Keratinocyte (primary cell): ENCODE data around the gene GSTT4. TPM values are rescaled to one million over a fixed set of nuclear protein-coding genes. Genes with fewer than 3 reads are reported as not detected.

Experiments
- DNase-seq: peaks from one replicate; pipeline ENCODE4 v3.0.0-alpha.2; 2011; ENCODE audit warnings: low read depth, missing footprints, low spot score
- FAIRE-seq: peaks from 2 replicates; lab custom pipeline; 2011; peaks lifted over from hg19 to GRCh38; lab: Jason Lieb, UNC
- H2AFZ ChIP-seq: 2 replicates; pipeline ENCODE4 v1.6.0; 2012; ENCODE audit warnings: low read length, control low read depth, inconsistent platforms; ENCODE audit not compliant: control insufficient read depth
- H3K27ac ChIP-seq: 2 replicates; pipeline ENCODE4 v1.5.1; 2011; ENCODE audit warnings: low read length; ENCODE audit not compliant: control insufficient read depth, insufficient read depth
- H3K27me3 ChIP-seq: 3 replicates; pipeline ENCODE4 v1.6.0; 2011; ENCODE audit warnings: low read length; ENCODE audit not compliant: control insufficient read depth, insufficient read depth; ENCODE audit errors: extremely low read depth
- H3K36me3 ChIP-seq, 2 experiments: 2 replicates in 1 of 2; 3 replicates in 1 of 2; pipeline ENCODE4 v1.5.1; 2011; ENCODE audit warnings: low read length in 2 of 2, mild to moderate bottlenecking in 1 of 2; ENCODE audit not compliant: control insufficient read depth in 2 of 2, insufficient read depth in 2 of 2; ENCODE audit errors: extremely low read depth in 1 of 2
- H3K4me1 ChIP-seq: 3 replicates; pipeline ENCODE4 v1.5.1; 2011; ENCODE audit warnings: low read length; ENCODE audit not compliant: control insufficient read depth, insufficient read depth; ENCODE audit errors: extremely low read depth
- H3K4me2 ChIP-seq: 3 replicates; pipeline ENCODE4 v1.6.0; 2011; ENCODE audit warnings: low read depth, low read length; ENCODE audit not compliant: control insufficient read depth, insufficient read depth; ENCODE audit errors: extremely low read depth
- H3K4me3 ChIP-seq, 3 experiments: fragments of 200-600 bp in 1 of 3; sonication (generic) in 1 of 3; 2 replicates in 2 of 3; 3 replicates in 1 of 3; pipeline ENCODE4 v1.5.1; 2011 to 2016; ENCODE audit warnings: low read length in 3 of 3, mild to moderate bottlenecking in 3 of 3, control low read depth in 2 of 3, inconsistent platforms in 1 of 3, low read depth in 1 of 3, mixed read lengths in 1 of 3, mixed run types in 1 of 3, moderate library complexity in 1 of 3; ENCODE audit not compliant: control insufficient read depth in 2 of 3, insufficient read depth in 2 of 3; ENCODE audit errors: extremely low read depth in 1 of 3
- H3K79me2 ChIP-seq: 2 replicates; pipeline ENCODE4 v1.6.0; 2012; ENCODE audit warnings: low read length; ENCODE audit not compliant: control insufficient read depth, insufficient read depth
- H3K9ac ChIP-seq: 3 replicates; pipeline ENCODE4 v1.6.0; 2011; ENCODE audit warnings: low read length; ENCODE audit not compliant: control insufficient read depth, insufficient read depth; ENCODE audit errors: extremely low read depth
- H3K9me1 ChIP-seq: 3 replicates; pipeline ENCODE4 v1.6.0; 2011; ENCODE audit warnings: low read length; ENCODE audit not compliant: control insufficient read depth, insufficient read depth; ENCODE audit errors: extremely low read depth
- H3K9me3 ChIP-seq: 2 replicates; pipeline ENCODE4 v1.5.1; 2012; ENCODE audit warnings: low read depth, low read length; ENCODE audit not compliant: control insufficient read depth
- H4K20me1 ChIP-seq: 3 replicates; pipeline ENCODE4 v1.6.0; 2011; ENCODE audit warnings: low read length; ENCODE audit not compliant: control insufficient read depth, insufficient read depth; ENCODE audit errors: extremely low read depth
- CTCF ChIP-seq, 3 experiments: IDR thresholded peaks in 1 of 3; conservative IDR thresholded peaks in 1 of 3; optimal IDR thresholded peaks in 1 of 3; 2 replicates in 2 of 3; 3 replicates in 1 of 3; pipeline versions ENCODE3 to v1.5.1; 2011; ENCODE audit warnings: low read length in 3 of 3, mild to moderate bottlenecking in 3 of 3, moderate library complexity in 2 of 3, control low read depth in 1 of 3, inconsistent platforms in 1 of 3; ENCODE audit not compliant: insufficient read depth in 2 of 3; ENCODE audit errors: extremely low read depth in 1 of 3
- EZH2 ChIP-seq: IDR thresholded peaks from one replicate; pipeline ENCODE4 v1.6.1; 2012; ENCODE audit warnings: inconsistent platforms, mild to moderate bottlenecking, low read length, moderate library complexity
- dilution Hi-C: fragments of 300-500 bp; cut with MboI; formaldehyde crosslinking; loops from one replicate; pipeline ENCODE4 v1.7.0; 2020; ENCODE audit warnings: low sequenced_read_pairs; ENCODE audit not compliant: extremely low pct_ligation_motif_present
- polyA plus RNA-seq, 5 experiments: library from polyadenylated mRNA; depleted of rRNA in 3 of 5; stranded (reverse) in 3 of 5; stranded (forward) in 1 of 5; unstranded in 1 of 5; fragments of >200 nt; gene quantifications; 1 replicate in 1 of 5; 2 replicates in 3 of 5; 3 replicates in 1 of 5; pipeline versions ENCODE4 v1.2.1 to v1.2.3, GENCODE V29; 2011 to 2012; ENCODE audit warnings: missing spikeins in 2 of 5, low read depth in 1 of 5, low replicate concordance in 1 of 5

GSTT4 gene
- polyA plus RNA-seq, 1 donor (not counting 4 experiments of a cell fraction or from before 2014, with no cell fraction given), result not detected

- Histone ChIP-seq H3K27ac (no peak overlapping the region), H3K4me3 (no peak overlapping the region), H3K4me1 (no peaks in the 10 kb centered on the region), H3K9me3 (no peaks in the 10 kb centered on the region), H3K36me3 (no peaks in the 10 kb centered on the region), H3K4me2 (no peak overlapping the region), H3K79me2 (no peaks in the 10 kb centered on the region), H2AFZ (no peak overlapping the region), H3K9me1 (no peaks in the 10 kb centered on the region), H3K27me3 (no peaks in the 10 kb centered on the region), H3K9ac (no peak overlapping the region), H4K20me1 (no peaks in the 10 kb centered on the region)
- dilution Hi-C loops, result no loop called here
- no peak for DNase-seq
- no peak for FAIRE-seq
- TF ChIP-seq CTCF (optimal IDR thresholded peaks at IDR 0.05 in 1 of 3, IDR thresholded peaks at IDR 0.05 in 1 of 3, conservative IDR thresholded peaks at IDR 0.05 in 1 of 3; ENCODE audit: extremely low read depth in 1 of 3, insufficient read depth in 2 of 3, low read length in 3 of 3), result no peak
- no peak for TF ChIP-seq EZH2
Measured at GRCh38 chr22:24002851-24003250, 2.4 kb downstream of the GSTT4 start.

GRCh38 chr22:24002272-24002671 is 3.0 kb downstream of the GSTT4 start:
- no peak overlapping the region for H3K4me2 ChIP-seq
- no peak for DNase-seq
- dilution Hi-C loops, result no loop called here
- no peaks in the 10 kb centered on the region for H3K9me1 ChIP-seq
- no peaks in the 10 kb centered on the region for H3K79me2 ChIP-seq
- no peak overlapping the region for H3K4me3 ChIP-seq
- no peak for TF ChIP-seq CTCF (optimal IDR thresholded peaks at IDR 0.05 in 1 of 3, IDR thresholded peaks at IDR 0.05 in 1 of 3, conservative IDR thresholded peaks at IDR 0.05 in 1 of 3; ENCODE audit: extremely low read depth in 1 of 3, insufficient read depth in 2 of 3, low read length in 3 of 3)
- TF ChIP-seq EZH2, result no peak
- no peak for FAIRE-seq
- no peak overlapping the region for H2AFZ ChIP-seq
- no peaks in the 10 kb centered on the region for H4K20me1 ChIP-seq
- H3K4me1 ChIP-seq, result no peaks in the 10 kb centered on the region
- no peaks in the 10 kb centered on the region for H3K36me3 ChIP-seq
- no peak overlapping the region for H3K27ac ChIP-seq
- H3K9me3 ChIP-seq, result no peaks in the 10 kb centered on the region
- no peaks in the 10 kb centered on the region for H3K27me3 ChIP-seq
- H3K9ac ChIP-seq, result no peak overlapping the region
